ENCODE results near the gene TNIP2.

Gene TNIP2, protein sequence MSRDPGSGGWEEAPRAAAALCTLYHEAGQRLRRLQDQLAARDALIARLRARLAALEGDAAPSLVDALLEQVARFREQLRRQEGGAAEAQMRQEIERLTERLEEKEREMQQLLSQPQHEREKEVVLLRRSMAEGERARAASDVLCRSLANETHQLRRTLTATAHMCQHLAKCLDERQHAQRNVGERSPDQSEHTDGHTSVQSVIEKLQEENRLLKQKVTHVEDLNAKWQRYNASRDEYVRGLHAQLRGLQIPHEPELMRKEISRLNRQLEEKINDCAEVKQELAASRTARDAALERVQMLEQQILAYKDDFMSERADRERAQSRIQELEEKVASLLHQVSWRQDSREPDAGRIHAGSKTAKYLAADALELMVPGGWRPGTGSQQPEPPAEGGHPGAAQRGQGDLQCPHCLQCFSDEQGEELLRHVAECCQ

DNA sequence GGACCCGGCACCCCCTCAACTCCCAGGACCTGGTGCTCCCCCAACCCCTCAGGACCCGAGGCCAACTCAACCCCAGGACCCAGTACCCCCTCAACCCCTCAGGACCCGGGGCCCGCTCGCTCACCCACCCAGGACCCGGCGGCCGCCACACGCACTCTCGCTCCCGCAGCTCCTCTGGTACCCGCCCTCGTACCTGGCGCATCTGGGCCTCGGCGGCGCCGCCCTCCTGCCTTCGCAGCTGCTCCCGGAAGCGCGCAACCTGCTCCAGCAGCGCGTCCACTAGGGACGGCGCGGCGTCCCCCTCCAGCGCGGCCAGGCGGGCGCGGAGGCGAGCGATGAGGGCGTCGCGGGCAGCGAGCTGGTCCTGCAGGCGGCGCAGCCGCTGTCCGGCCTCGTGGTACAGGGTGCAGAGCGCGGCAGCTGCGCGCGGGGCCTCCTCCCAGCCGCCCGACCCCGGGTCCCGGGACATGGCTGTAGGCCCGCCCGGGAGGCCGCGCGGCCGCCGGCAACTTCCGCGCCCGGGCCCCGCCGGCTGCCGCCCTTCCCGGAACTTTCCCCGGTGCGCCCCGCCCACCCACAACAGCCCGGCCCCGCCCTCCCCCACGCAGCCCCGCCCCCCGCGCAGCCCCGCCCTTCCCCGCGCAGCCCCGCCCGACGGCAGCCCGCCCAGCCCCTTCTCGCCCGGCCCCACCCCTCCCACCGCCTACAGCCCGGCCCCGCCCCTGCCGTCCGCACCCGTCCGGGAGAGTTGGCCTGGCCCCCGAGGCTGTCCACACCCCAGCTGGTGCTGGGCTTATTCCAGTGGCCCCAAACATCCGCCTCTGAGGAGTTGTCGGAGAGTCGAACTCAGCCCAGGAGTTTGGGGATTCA lies at the start of gene TNIP2:
TNIP2 (minus strand) TSS at position 516 of the 870 bp plus-strand sequence; CDS start at position 469, 47 bp downstream.
- DNase-seq: peak; percentile 76 to 77

DNA sequence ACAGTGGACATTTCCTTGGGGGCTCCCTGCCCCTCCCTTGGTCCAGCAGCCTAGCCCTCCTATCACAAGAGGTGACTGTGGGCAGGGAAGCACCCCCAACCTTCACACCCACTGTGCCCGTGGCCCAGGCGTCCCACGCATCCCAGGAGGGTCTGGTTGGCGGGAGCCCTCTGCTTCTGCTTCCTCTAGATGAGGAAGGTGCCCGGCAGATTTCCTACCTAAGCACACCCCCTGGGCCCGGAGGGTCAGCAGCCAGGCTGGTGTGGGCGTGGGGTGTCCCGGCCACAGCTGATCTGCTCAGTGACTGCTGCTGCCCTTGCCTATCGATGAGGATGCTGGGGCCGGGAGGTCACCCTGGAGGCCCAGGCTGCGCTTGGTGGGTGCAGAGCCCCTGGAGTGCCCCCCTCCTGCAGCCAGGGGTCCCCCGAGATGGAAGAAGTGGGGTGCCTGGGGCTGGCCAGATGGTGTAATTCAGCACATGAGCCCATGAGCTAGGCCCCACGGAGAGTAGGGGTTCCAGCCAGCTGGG lies 48.9 kb upstream of the TNIP2 start:
- no peak for DNase-seq

DNA sequence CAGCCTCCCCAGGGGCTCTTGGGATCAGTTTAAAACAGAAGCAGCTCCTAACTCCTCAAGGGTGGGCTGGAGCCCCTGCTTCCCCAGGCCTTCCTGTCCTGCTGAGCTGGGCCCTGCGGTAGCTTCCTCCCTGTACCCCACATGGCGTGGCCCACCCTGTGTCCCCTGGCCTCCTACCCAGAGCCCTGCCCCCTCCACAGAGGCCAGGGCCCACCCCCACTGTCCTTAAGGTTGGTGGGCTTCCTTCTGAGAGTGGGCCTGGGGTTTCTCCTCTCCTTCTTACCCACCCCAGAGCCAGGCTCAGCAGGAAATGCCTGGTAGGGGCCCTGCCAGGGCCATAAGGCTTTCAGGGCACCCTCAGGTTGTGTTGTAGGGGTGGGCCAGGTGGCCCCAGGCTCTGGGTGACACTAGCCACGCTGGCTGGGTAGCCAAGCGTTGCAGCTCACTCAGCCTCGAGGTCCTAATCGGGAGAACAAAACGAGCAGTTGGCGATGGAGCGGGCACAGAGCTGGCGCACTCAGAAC lies 48.4 kb upstream of the TNIP2 start:
- DNase-seq: no peak

- no peak for DNase-seq
Observed at GRCh38 chr4:2803624-2804448, 47.7 kb upstream of the TNIP2 start.

DNA sequence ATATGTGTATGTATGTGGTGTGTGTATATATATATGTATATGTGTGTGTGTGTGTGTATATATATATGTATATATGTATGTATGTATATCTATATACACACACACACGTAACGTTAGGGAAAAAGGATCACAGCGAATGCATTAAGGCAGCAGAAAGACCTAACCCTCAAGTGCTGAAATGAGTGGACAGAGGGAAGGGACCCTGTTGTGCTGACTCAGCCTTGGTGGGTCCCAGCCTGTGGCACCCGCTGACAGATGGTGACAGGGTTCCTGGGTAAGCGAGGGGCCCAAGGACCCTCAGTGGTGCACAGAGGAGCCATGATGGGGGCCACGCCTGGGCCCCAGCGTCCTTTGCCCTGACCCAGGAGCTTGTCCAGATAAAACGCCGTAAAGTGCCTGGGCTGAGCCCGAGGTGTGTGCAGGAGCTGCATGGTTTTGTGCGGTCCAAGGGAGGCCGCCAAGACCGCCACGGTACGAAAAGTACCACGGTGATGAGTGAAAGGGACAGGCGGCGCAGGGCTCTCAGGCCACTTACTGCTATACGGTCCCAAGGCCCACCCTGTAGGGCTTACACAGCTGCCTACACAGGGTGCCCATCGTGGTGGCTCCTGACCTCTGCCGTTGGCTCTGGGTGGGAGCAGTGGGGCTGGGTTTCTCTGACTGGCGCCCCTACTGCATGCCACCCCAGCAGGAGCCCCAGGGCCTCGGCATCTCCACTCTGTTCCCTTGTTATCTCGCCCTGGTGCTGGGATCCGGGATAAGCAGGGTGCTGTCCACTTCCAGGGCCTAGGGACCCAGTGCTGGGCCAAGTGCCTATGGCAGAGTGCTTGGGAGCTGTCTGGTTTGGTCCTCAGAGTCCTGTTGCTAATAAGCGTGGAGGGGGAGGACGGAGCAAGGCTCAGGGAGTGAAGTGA lies 46.7 kb upstream of the TNIP2 start:
- no peak for DNase-seq

DNA sequence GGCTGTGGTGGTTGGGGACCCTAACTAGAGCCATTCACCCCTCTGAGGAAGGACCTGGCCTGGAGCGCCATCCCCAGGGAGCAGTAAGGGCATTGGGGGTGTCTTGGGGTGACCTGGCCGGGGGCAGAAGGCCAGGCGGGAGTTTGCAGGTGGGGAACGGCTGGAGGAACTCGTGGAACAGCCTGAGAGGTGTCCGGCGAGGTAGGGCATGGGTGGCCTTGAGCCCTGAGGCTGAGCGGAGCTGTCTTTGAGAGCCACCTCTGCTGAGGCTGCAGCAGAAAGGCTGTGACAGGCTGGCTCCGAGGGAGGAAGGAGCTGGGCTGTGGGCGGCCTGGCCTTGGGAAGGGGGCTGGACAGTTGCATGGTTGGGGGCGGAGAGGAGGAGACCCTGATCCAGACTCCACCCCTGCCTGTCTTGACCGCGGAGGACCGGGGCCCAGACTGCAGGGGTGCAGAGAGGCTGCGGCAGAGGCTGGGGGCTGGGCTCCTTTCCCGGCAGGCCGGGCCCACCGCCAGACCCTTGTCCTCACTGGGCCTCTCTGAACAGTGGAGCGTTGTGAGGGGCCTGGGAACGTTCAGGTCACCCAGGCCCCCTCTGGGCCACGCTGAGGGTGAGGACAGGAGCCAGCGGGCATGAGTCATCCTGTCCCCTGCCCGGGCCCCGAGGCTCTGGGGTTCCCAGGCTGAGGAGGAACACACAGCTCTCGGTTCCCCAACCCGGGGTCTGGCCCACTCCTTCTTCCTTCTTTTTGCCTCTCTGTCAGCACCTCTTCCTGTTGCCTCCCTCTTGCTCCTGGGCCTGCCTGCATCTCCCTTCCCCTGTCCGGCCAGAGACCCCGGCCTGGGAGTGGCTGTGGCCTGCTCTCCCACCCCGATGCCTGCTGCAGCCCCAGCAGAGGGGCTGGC lies 44.8 kb upstream of the TNIP2 start:
- no peak for DNase-seq

- no peak for DNase-seq
Observed at GRCh38 chr4:2799971-2800690, 44.0 kb upstream of the TNIP2 start.

- DNase-seq: no peak
Observed at GRCh38 chr4:2799224-2799911, 43.2 kb upstream of the TNIP2 start.

GRCh38 chr4:2798399-2799223 lies 42.5 kb upstream of the TNIP2 start:
- peak in 1 of 2 experiments; percentile 31 for DNase-seq

GRCh38 chr4:2797545-2798305 lies 41.6 kb upstream of the TNIP2 start:
- no peak for DNase-seq

GRCh38 chr4:2796849-2797544 lies 40.9 kb upstream of the TNIP2 start:
- DNase-seq: no peak

DNA sequence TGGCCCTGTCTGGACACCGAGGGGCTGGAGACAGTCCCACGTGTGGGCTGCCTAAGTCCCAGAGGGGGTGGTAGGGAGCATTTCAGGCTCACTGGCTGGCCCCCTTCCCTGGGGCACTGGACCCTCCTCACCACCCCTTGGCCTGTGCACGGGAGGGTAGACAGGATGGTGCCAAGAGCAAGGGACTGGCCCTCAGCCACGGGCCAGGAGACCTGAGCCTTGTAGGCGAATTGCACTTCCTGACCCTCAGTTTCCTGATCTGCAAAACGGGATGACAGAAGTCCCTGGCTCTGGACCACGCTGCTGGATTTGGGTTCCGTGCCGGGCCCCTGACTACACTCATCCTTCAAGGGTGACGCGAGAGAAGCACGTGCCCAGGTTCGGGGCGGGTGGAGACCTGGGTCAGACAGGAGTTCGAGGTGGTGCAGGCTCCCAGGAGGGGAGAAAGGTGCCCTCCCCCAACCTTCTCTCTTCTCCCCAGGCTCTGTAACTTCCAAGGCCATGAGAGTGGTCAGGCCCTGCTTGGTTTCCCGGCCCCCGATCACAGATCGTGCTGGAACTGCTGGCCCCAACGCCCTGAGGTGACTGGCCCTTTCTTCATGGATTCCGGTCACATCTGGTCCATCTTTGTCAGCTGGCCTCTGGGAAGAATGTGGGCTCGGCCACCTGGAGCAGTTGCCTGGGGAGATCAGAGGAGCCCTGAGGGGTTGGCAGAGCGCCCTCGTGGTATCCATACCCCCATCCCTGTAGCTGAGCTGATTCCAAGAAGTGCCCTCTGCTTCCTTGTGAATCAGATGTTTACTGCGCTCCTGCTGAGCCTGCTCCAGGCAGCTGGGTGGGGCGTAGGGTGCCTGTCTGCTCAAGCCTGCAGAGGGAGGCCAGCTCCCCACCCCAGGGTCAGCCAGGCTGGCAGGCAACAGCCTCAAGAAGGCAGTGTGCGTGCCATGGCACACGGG lies 40.0 kb upstream of the TNIP2 start:
- DNase-seq: peak in 1 of 2 experiments; percentile 20

- DNase-seq: no peak
Observed at GRCh38 chr4:2795300-2795892, 39.3 kb upstream of the TNIP2 start.

- DNase-seq: peak in 1 of 2 experiments; percentile 11
Observed at GRCh38 chr4:2794486-2795299, 38.6 kb upstream of the TNIP2 start.
